HL-60/S4 treated with phorbol 12-myristate 13-acetate at 8.2 ng/mL for 4 days and 3 days (cell line): Measurements from ENCODE around the gene FCAMR.

Source experiments
- in situ Hi-C: fragments of 300-500 bp; cut with MboI; formaldehyde crosslinking; loops from 2 replicates; pipeline ENCODE4 v1.15.0; 2022; ENCODE audit warnings: low sequenced_read_pairs

The FCAMR gene

DNA sequence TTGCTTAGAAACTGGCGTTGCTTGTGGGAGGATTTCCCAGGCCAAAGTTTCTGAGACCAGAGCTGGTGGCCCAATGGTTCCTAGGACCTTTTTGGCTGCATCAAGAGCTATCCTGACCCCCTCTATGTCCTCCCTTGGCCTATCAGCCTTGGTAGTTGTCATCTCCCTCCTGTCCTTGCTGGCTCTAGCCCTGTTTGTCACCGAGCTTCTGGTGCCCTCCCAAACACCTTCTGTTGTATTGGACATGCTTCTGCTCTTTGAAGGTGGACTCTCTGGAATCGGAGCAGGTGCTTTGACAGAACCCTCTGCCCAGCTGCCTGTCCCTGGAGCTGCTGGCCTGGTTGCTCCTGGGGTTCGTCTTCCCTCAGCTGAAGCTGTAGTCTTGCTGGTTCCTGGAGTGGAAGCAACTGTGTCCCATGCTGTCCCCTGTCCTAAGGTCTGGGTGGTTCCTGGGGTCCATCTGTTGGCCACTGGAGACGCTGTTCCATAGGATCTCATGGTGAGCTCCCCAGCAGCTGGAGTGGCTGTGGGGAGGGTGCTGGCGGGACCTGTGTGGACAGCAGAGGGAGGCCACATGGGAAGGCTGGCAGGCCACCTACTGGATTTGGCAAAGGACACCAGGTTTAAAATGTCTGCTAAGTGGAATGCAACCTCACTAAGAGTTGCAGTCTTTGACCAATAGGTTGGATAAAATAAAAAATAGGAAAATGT, 9.4 kb downstream of the FCAMR start:
- in situ Hi-C loops, result no loop called here

DNA sequence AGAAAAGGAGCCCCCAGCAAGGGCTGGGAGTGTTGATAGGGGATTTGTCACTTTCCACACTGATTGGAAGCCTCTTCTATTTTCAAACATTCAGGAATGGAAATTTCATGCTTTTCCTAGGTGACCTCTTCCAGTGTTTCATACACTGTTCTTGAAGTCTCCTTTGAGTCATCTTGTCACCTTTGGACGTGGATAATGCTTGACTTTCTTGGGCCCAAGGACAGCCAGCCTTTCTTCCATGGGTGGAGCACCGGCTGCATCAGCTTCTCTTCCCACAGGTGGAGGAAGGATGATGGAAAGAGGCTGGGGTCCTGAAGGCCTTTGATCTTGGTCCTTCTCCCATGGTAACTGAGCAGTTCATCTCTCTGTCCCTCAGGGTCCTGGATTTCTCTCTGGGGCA, 12.1 kb downstream of the FCAMR start:
- in situ Hi-C loops, result no loop called here

DNA sequence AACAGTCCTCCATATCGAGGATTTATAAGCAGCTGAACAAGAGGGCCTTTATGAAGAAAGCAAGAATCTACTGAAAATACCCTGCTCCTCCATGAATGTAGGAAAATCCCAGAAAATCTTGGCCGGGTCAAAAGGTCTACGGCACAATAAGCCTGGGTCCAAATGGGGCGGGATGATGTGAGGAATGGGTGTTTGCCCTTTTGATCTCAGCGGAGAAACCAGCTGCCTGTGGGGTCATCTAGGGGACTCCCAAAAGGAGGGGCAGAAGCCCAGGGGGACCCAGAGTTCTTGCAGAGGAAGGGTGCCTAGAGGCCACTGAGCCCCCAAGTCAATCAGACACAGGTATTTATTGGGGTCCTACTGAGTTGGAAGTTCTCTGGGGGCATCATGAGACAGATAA, 12.6 kb downstream of the FCAMR start:
- in situ Hi-C loops, result no loop called here

DNA sequence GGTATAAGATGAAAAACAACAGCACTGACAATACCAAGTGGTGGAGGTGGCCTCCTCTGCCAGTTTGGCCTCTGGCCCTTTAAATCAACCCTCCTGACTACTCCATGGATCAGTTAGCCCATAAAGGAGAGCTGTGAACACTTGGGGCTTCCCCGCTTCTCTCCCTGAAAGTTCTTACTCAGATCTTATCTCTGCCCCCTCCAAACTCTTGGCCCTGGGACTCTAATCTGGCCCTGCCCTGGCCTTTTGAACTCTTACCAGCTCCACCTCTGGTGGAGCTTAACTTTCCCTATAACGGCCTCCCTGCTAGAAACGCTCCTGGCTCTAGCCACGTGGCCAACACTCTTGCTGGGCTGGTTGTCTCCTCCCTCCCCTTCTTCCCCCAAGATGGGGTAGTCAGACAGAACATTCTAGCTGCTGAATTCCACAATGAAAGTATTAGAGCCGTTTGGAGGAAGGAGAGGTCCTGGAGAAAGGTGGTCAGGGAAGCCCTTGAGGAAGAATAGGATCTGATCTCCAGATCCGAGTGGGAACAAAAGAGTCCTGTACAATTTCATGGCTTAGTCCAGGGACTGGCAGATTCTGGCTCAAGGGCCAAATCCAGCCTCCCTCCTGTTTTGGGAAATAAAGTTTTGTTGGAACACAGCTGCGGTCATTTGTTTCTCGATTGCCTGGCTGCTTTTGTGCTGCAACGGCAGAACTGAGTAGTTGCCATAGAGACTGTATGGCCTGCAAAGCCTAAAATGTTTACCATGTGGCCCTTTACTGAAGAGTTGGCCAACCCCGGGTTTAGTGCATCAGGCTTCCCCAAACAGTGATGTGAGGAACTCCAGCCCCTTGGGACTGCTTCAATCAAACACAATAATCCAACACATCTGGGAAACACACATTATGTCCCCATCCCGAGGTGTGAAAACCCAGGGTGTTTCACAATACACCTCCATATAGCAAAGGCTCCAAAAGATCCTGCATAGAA, 14.5 kb downstream of the FCAMR start:
- in situ Hi-C loops, result no loop called here

DNA sequence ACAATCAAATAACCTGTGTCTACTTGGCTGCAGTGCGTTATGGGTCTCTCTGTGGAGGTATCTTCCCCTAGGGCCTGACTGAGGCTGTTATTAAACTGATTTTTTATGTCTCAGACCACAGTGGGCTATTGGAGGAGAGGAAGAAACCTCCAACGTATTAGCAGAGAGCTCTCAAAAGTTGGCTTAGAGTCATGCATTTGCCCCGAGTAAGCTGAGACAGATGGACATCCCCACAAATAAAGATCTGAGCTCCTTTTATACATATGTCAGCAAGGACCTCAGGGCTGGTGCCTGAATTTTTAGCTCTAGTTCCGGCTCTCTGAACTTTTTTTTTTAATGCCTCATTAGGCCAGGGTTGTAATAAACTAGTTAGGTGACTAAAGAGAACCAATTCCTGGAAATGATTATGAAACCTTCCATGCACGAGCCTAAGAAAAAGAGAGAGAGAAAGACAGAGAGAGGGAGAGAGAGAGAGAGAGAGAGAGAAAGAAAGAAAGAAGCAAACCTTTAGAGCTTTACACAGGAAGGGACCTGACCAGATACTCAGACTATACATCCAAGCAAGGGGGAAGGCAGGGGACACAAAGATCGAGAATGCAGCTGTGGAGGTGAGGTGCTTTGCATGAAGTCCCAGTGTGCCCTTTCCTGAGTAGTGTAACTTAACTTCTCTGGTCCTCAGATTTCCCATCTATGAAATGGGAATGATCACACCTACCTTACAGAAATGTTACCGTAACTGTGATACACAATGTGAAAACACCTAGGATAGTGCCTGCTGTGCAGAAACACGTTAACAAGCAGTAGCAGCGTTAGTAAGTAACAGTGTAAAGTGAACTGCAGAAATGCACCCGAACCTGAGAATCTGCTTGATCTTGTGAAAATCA, 15.6 kb downstream of the FCAMR start:
- in situ Hi-C loops, result no loop called here

DNA sequence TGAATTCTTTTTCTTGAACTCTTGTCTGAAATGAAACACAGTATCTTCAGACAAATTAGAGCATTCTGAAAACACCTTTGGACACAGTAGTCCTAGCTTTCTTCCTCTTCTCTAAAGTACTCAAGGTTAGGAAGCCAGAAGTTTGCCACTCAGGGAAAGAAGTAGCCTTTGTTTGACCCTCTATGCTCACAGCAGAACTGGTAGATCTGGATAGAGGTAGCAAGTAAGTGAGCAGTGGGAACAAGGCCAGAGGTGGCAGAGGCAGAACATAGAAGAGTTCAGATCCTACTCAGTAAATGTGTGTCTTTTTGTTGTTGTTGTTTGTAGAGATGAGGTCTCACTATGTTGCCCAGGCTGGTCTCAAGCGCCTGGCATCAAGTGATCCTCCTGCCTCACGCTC, 16.6 kb downstream of the FCAMR start:
- in situ Hi-C loops, result no loop called here

DNA sequence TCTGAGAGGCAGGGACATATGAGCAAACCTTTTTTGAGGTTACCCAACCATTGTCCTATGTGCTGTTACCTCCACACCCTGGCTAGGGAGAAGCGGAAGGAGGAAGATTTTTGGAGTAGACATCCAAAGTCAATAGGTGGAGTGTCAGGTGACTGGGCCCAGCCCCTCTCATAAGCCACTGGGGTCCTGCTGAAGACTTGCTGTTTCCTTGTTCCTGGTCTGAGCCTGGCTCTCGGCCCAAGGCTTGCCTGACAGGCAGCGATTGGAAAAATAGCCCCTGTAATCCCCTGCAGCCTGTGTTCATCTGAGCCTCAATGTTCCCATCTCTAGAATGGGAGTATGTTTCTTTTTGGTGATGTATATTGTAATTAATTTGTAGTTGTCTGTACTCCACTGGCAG, 17.1 kb downstream of the FCAMR start:
- in situ Hi-C loops, result no loop called here

DNA sequence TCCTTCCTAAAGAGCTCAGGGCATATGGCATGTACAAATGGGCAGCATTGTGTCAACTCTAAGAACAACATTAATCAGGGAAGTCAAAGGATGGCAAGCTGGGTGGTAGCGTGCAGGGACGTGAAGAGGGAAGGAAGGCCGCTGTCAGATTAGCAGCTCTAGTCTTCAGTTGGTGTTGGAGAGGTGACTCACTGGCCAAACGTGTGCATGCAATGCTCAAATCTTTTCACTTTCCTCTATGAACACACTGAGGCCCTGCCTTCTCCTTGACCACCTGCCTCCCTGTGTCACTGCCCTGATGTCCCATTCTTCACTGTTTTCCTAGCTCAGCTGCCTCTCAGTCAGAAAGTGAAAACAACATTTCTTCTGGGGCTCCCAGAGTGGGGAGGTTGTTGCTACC, 18.1 kb downstream of the FCAMR start:
- in situ Hi-C loops, result no loop called here

DNA sequence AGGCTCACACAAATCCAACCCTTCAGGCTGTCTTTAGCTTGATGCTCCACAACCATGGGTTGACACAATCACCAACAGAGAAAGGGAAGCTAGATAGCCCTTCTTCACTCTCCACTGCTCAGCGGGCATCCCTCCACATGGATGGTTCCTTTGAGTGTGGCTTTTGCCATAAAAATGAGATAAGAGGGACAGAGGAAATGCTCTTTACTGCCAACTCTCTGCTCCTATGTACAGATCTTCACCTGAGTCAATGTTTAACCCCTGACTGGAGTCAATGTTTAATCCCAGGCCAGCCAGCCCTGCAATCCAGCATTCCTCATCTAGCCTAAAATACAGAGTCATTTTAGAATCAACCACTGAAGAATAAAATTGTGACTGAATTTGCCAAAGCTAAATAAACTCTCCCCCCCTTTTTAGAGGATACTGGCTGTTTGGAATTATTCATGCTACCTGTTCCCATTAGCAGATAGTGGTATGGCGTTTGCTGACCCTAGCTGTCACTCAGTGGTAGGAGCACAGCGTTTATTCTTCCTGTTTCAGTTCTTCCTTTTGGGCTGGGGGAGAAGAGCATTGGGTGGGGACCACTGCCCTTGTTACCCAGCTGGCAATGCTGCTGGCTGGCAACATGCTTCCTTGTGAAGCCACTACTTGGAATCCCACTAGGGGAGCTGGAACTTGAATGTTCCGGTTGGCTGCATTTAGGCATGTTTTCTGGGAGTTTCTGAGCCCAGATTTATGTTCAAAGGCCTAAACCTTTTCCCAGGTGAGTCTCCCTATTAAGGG, 18.8 kb downstream of the FCAMR start:
- in situ Hi-C loops, result no loop called here

DNA sequence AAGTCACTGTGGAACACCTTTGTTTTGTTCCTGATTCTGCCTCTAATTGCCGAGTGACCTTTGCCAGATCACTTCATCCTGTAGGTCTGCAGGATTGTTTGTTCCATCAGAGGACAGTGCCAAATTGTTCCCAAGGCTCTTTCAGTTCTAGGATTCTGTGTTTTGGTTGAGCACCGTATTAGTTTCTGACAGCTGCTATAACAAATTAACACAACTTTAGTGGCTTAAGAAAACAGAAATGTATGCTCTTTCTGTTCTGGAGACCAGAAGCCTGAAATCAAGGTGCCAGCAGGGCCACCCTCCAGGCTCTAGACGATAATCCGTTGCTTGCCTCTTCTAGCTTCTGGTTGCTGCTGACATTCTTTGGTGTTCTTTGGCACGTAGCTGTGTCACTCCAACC, 20.6 kb downstream of the FCAMR start:
- in situ Hi-C loops, result no loop called here

DNA sequence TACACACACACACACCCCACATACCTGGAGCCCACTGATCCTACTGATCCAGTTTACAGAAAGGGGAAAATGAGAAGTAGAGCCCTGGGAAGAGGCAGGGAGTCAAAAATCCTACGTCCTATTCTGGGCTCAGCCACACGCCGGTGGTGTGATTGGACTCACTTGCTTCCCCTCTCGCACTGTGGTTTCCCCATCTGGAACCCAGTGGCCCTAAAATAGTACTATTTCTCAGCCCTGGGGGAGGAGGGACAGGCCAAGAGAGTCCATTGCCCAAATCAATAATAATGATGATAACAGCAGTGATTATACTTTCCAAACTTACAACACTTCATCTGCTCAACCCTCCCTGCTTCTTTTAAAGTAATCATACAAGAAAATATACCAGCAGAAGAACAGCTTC, 21.1 kb downstream of the FCAMR start:
- in situ Hi-C loops, result no loop called here

DNA sequence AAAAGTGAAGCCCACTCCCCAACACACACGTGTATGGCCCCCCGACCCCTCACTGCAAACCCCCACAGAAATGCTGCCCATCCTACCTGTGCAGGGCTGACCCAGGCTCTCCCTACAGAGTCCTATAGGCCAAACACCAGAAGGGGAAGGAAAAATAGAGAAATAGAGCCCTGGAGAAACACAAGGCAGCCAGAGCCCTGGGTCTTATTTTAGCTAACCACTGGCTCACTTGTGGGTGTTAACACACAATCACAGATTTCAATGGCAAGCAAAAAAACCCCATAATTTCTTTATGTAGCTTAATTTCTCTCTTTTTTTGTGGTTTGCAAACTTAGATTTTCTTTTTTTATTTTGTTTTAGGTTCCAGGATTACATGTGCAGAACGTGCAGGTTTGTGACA, 23.0 kb downstream of the FCAMR start:
- in situ Hi-C loops, result no loop called here

DNA sequence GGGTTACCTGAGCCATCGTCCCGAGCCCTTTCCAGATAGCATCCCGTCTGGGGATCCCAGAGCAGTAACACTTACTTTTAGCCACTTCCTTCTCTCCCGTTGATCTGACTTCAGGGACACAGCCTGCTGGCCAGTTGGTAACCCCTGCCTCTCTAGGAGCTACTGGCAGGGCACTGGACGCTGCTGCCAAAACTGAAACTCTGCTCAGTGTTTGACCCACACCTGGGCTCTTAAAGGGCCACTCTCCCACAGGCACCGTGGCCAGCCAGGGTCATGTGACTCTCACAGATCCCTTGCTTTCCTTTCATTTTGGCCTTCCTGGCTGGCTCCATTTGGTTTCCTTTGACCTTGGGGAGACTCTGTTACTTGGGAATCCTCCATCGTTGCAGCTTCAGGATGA, 24.0 kb downstream of the FCAMR start, which contains the start of gene PIGR:
TSS of gene PIGR (minus strand) at position 206 of the 400 bp plus-strand sequence. CDS start 5,935 bp downstream, outside the sequence.
- in situ Hi-C loops, result no loop called here

DNA sequence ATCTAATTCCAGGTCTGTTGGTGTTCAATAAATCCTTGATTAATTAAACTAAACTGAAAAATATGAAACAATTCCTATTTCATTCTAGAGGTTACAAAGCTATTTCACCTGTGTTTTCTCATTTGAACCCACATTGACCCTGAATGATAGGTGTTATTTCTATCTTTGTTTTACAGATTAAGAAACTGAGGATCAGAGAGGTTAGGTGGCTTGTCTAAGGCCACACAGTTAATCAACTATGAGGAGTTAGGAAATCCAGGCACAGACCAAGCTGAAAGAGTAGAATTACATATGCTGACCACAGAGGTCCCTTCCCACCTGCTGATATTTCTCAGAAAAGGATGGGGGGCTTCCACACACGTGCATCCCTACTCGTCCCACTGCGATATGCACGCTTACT, 24.5 kb downstream of the FCAMR start:
- in situ Hi-C loops, result no loop called here

DNA sequence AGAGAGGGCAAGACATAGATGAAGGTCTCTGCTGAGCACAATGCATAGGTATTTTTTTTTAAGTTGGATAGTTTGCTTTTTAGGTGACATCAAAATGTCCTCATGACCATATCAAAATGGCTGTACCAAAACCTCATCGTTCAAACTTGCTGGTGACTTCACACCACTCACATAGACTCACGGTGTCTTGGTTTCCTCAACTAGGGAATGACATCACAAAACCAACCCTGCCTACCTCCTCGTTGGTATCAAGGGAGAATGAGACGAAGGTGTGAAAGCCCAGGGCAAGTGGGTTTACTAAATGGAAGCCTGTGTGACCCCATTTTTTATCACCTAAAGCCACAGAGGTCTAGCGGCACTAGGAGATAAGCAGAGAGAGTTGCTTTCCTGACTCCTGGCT, 25.6 kb downstream of the FCAMR start:
- in situ Hi-C loops, result no loop called here

DNA sequence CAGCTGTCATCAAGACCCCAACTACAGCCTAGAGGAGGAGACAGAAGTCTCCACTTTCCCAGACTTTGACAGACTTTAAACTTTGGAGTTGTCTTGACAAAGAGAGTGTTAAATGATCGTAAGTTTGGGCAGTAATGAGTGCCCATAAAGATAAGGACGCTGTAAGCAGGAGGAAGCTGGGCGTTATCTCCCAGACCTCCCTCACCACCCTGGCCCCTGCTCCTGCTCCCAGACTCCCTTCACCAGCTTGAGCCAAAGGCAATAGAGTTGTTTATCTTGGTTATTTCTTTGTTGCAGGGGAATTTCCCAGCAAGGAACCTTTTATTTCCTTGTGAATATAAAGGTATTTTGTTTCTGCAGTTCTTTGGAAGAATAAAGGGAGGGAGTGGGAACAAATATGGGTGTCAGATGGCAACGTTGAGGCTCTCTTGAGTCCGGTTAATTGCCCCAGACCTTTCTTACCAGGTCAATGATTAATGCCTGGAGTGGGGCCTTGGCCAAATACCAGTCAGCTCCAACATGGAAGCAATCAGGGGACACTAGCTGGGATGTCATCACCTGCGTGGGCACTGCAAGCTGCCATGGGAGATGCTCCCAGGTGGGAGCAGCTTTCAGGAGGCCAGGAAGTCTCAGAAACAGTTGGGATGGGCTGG, 28.4 kb downstream of the FCAMR start:
- in situ Hi-C loops, result no loop called here

DNA sequence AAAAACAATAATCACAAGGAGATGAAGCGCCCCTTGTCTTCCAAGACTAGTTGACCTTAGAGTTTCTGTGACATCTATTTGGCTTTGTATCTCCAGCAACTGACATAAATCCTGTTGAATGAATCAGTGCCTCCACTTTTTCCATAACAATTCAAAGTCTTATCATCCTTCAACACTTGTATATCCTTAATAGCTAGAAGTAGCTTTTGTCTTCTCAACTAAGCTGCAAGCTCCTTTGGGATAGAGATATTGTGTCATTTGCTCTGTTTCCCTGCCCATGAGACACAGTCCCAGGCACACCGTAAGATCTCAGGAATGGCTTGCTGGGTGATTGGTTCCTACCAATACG, 29.7 kb downstream of the FCAMR start:
- in situ Hi-C loops, result no loop called here

DNA sequence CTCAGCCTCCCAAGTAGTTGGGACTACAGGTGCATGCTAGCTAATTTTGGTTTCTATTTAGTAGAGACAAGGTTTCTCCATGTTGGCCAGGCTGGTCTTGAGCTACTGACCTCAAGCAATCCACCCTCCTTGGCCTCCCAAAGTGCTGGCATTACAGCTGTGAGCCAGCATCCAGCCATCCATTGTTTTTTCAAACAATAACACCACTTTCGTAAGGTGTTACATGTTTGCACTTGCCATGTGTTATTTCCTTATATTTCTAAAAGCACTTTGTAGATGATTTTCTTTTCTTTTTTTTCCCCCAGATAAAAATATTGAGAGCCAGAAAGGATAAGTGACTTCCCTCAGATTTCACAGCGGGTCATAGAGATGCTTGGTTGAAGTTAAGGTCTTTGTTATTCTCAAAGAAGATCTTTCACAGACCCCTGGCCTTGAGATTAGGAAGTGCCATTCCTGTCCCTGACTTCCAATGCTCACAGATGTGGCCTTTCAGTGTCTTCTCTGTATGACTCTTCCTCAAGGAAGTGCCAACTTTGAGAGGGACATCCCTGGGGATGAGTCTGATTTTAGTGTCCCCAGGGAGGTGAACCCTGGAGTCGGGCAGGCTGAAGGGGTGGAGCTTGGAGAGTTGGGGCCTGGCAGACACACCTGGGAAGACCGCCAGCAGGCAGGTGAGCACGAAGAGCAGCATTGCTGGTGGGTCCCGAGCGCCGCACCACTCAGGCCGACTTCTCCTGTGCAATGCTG, 30.2 kb downstream of the FCAMR start:
- in situ Hi-C loops, result no loop called here

DNA sequence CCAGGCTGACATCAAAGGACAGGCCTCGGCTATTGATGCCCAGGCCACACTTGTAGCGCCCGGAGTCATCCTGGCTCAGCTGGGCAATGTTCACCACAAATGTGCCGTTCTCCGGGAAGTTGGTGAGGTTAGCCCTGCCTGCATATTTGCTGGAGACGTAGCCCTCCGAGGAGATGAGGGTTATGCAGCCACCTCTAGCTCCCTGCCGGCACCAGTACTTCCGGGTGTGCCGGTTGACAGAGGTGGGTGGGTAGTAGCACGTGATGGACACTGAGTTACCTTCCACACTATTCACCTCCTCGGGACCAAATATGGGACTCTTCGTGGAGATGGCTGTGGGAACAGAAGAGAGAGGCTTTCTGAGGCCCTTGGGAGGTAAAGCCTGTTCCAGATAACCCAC, 31.1 kb downstream of the FCAMR start:
- in situ Hi-C loops, result no loop called here
